HepG2 (cell line): Measurements from ENCODE around the gene MXI1. TPM values are rescaled to one million over a fixed set of nuclear protein-coding genes. Genes with fewer than 3 reads are reported as not detected.

Experiments
- ATAC-seq: fragments of 200-7000 bp; cut with Tn5 transposase; 3 replicates; pipeline ENCODE4 v1.9.1; 2020; ENCODE audit warnings: mild to moderate bottlenecking, moderate library complexity
- BruUV-seq: library from RNA; stranded (reverse); fragments of 400-500 nt; replicated peaks from 2 replicates; lab custom pipeline; 2021; lab: Mats Ljungman, UMichigan
- CTCF ChIA-PET: fragments of 300-600 bp; formaldehyde crosslinking; extraction: SDS; loops from one replicate; lab custom pipeline; 2021; ENCODE audit warnings: low total read pairs, inconsistent platforms, low intra/inter-chr PET ratio; lab: Yijun Ruan, JAX
- POLR2A ChIA-PET: fragments of 350-600 bp; sonication (Branson Sonifier 250); formaldehyde crosslinking; loops from one replicate; lab custom pipeline; 2020; ENCODE audit warnings: antibody characterized with exemption, inconsistent platforms; lab: Yijun Ruan, JAX
- DNase-seq: peaks from one replicate; pipeline ENCODE4 v3.0.0-alpha.2; 2015; ENCODE audit warnings: low spot score
- FAIRE-seq: peaks from 3 replicates; lab custom pipeline; 2011; peaks lifted over from hg19 to GRCh38; lab: Jason Lieb, UNC
- H2AFZ ChIP-seq: one replicate; pipeline ENCODE4 v1.6.1; 2011; ENCODE audit warnings: low read length, inconsistent platforms
- H3K27ac ChIP-seq: fragments of 300-600 bp; 3 replicates; pipeline ENCODE4 v1.8.0; 2011; ENCODE audit warnings: mixed run types, mild to moderate bottlenecking, mixed read lengths, low read length, inconsistent platforms; ENCODE audit not compliant: insufficient read depth; ENCODE audit errors: extremely low read length
- H3K27me3 ChIP-seq, 2 experiments: fragments of 200-600 bp in 1 of 2; 2 replicates in 1 of 2; 3 replicates in 1 of 2; pipeline versions ENCODE4 v1.6.0 to v1.8.0; 2011; ENCODE audit warnings: low read length in 2 of 2, mild to moderate bottlenecking in 2 of 2, moderate library complexity in 2 of 2, inconsistent platforms in 1 of 2; ENCODE audit not compliant: insufficient read depth in 2 of 2, control insufficient read depth in 1 of 2
- H3K36me3 ChIP-seq, 2 experiments: fragments of 200-600 bp in 1 of 2; replicated peaks in 1 of 2; 2 replicates in 1 of 2; 3 replicates in 1 of 2; pipeline versions ENCODE4 v1.5.1 to v1.8.0; 2011; ENCODE audit warnings: low read length in 2 of 2, inconsistent platforms in 1 of 2; ENCODE audit not compliant: insufficient read depth in 2 of 2, control insufficient read depth in 1 of 2
- H3K4me1 ChIP-seq: 2 replicates; pipeline ENCODE4 v1.5.1; 2012; ENCODE audit warnings: low read length, inconsistent platforms; ENCODE audit not compliant: insufficient read depth
- H3K4me2 ChIP-seq: 2 replicates; pipeline ENCODE4 v1.6.0; 2011; ENCODE audit warnings: low read depth, low read length, inconsistent platforms
- H3K4me3 ChIP-seq, 3 experiments: fragments of 200-600 bp in 1 of 3; sonication (generic), shearing (Covaris generic) in 1 of 3; replicated peaks in 1 of 3; 2 replicates each; pipeline ENCODE4 v1.5.1; 2011 to 2016; ENCODE audit warnings: low read length in 3 of 3, inconsistent platforms in 2 of 3, low read depth in 2 of 3, mild to moderate bottlenecking in 2 of 3, control low read depth in 1 of 3, mixed read lengths in 1 of 3; ENCODE audit not compliant: insufficient read depth in 1 of 3
- H3K79me2 ChIP-seq: one replicate; pipeline ENCODE4 v1.6.1; 2011; ENCODE audit warnings: low read length, inconsistent platforms; ENCODE audit not compliant: insufficient read depth
- H3K9ac ChIP-seq: 2 replicates; pipeline ENCODE4 v1.6.0; 2011; ENCODE audit warnings: mild to moderate bottlenecking, low read depth, low read length, inconsistent platforms; ENCODE audit not compliant: insufficient read depth
- H3K9me3 ChIP-seq: 2 replicates; pipeline ENCODE4 v1.5.1; 2012; ENCODE audit warnings: mild to moderate bottlenecking, low read length
- H4K20me1 ChIP-seq: 2 replicates; pipeline ENCODE4 v1.6.0; 2011; ENCODE audit warnings: inconsistent platforms, mild to moderate bottlenecking, low read length, moderate library complexity; ENCODE audit not compliant: insufficient read depth
- FOXO1 ChIP-seq: sonication (generic); formaldehyde crosslinking; IDR thresholded peaks from 2 replicates; pipeline ENCODE4 v1.4.0; 2020; ENCODE audit warnings: missing genetic modification reagents
- NFAT5 ChIP-seq: sonication (generic); formaldehyde crosslinking; IDR thresholded peaks from 2 replicates; pipeline ENCODE4 v1.4.0; 2020; ENCODE audit warnings: missing genetic modification reagents
- SATB2 ChIP-seq: sonication (generic); formaldehyde crosslinking; IDR thresholded peaks from 2 replicates; pipeline ENCODE4 v1.5.0; 2020; ENCODE audit warnings: missing genetic modification reagents
- SRF ChIP-seq: IDR thresholded peaks from 2 replicates; pipeline ENCODE4 v1.6.1; 2011; ENCODE audit warnings: mild to moderate bottlenecking, low read depth, low read length, moderate library complexity
- THRA ChIP-seq: sonication (generic); formaldehyde crosslinking; IDR thresholded peaks from 2 replicates; pipeline ENCODE4 v1.4.0; 2020; ENCODE audit warnings: missing genetic modification reagents, borderline replicate concordance
- WGBS: methylation state at CpG from one replicate; pipeline ENCODE4 v1.1.6; 2017; ENCODE audit warnings: low lambda C conversion rate; 5-methylcytosine and 5-hydroxymethylcytosine counted together
- in situ Hi-C: cut with HindIII; loops from 2 replicates; pipeline ENCODE4 v1.10.0; 2017; ENCODE audit warnings: low pct_unique_long_range_greater_than_20kb; ENCODE audit not compliant: extremely low pct_ligation_motif_present
- intact Hi-C: fragments of 100-400 bp; cut with micrococcal nuclease; formaldehyde crosslinking; loops from one replicate; pipeline ENCODE4 v1.10.0; 2022; ENCODE audit not compliant: unreplicated experiment
- polyA plus RNA-seq, 8 experiments: library from polyadenylated mRNA; depleted of rRNA in 3 of 8; stranded (reverse) in 7 of 8; unstranded in 1 of 8; fragments of >200 nt; fragmentation: Illumina TruSeq in 4 of 8; extraction: Trizol in 4 of 8; gene quantifications; 2 replicates each; pipeline versions ENCODE4 v1.2.1 to v1.2.3, GENCODE V29; 2011 to 2016; ENCODE audit warnings: low read depth in 4 of 8, missing spikeins in 1 of 8, mixed read lengths in 1 of 8; ENCODE audit not compliant: insufficient read depth in 1 of 8
- total RNA-seq, 5 experiments: library from RNA; depleted of rRNA; stranded (reverse); fragments of >200 nt; fragmentation: Illumina TruSeq; extraction: Trizol; gene quantifications; 2 replicates each; pipeline ENCODE4 v1.2.3, GENCODE V29; 2016; ENCODE audit warnings: low read depth in 1 of 5
- TF ChIP-seq, protein P1 (sequence below): sonication (generic); formaldehyde crosslinking; IDR thresholded peaks from 2 replicates; pipeline ENCODE4 v1.4.0; 2020; ENCODE audit warnings: missing genetic modification reagents
- TF ChIP-seq, protein P2 (sequence below): sonication (generic); formaldehyde crosslinking; conservative IDR thresholded peaks from 2 replicates; pipeline ENCODE4 v1.4.0; 2020; ENCODE audit warnings: mild to moderate bottlenecking, missing genetic modification reagents, moderate library complexity
- TF ChIP-seq, protein P3 (sequence below): sonication (generic); formaldehyde crosslinking; IDR thresholded peaks from 2 replicates; pipeline ENCODE4 v1.4.0; 2020; ENCODE audit warnings: missing genetic modification reagents; ENCODE audit errors: not compliant biosample characterization

The MXI1 gene
- total and polyA plus RNA-seq, 2 of the 13 experiments (the other 11 are each of a cell fraction or from before 2014, with no cell fraction given) = 6.6 to 22.0 TPM

DNA sequence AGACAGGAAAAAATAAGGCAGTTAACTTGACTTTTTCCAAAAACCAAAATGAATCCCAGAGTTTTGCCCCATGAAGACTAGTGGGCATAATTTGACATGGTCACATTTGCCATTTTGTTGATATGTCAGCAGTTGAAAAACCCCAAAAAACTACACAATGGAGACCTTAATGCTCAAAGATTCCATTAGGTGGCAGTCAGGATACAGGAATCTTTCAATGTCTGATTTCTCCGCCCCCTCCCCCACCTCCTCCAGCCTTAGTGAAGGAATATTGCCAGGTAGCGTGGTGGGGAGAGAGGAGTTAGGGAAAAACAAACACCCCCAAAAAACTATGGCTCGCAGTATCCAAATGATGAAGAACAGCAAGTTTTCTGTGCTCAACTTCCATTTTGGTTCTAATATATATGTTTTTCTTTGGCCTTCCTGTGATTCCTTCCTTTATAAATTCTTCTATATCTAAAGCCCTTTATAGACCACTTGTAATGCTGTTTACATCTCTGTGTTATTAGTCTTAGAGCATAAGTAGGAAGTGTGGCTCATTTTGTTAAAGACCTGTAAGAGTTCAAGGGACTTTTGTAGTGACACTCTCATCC lies 104.0 kb downstream of the MXI1 start (continued):
- TF ChIP-seq THRA (CRISPR knock-in tag) = no peak
- TF ChIP-seq, all 625 proteins: peak for 5

GRCh38 chr10:110312206-110312605 lies 104.8 kb downstream of the MXI1 start:
- H3K4me2 ChIP-seq = no peak overlapping the region
- no peaks in the 10 kb centered on the region for H3K36me3 ChIP-seq
- intact Hi-C loops (no loop called here), in situ Hi-C loops (loop anchor here (5.0 kb wide), 1 partner anchor 220 kb away; no protein-coding TSS in a partner anchor)
- no peaks in the 10 kb centered on the region for H3K79me2 ChIP-seq
- H3K27me3 ChIP-seq = peaks cover 0 to 3% of the 10 kb centered on the region in 2 experiments; a peak in 1 of 5 replicates
- H3K9me3 ChIP-seq = no peaks in the 10 kb centered on the region
- no peak for ATAC-seq
- CTCF ChIA-PET = interaction anchor here (1.6 to 2.4 kb wide), 3 partner anchors 224 to 288 kb away, joined by 7 to 19 read pairs (median 16); no protein-coding TSS in a partner anchor
- H3K27ac ChIP-seq = no peak overlapping the region
- H3K4me3 ChIP-seq = no peak overlapping the region
- 0% methylated on average over 2 of the region's 2 CpGs for WGBS
- no peak for FAIRE-seq
- BruUV-seq = no TSS peak
- H3K4me1 ChIP-seq = no peaks in the 10 kb centered on the region
- DNase-seq = no peak
- no peaks in the 10 kb centered on the region for H4K20me1 ChIP-seq
- POLR2A ChIA-PET = no interaction called here
- no peak overlapping the region for H3K9ac ChIP-seq
- no peak overlapping the region for H2AFZ ChIP-seq
- TF ChIP-seq FOXO1 (CRISPR knock-in tag) (no peak), NFAT5 (CRISPR knock-in tag) (no peak), SRF (no peak), SATB2 (CRISPR knock-in tag) (no peak)
- TF ChIP-seq, protein P1, sequence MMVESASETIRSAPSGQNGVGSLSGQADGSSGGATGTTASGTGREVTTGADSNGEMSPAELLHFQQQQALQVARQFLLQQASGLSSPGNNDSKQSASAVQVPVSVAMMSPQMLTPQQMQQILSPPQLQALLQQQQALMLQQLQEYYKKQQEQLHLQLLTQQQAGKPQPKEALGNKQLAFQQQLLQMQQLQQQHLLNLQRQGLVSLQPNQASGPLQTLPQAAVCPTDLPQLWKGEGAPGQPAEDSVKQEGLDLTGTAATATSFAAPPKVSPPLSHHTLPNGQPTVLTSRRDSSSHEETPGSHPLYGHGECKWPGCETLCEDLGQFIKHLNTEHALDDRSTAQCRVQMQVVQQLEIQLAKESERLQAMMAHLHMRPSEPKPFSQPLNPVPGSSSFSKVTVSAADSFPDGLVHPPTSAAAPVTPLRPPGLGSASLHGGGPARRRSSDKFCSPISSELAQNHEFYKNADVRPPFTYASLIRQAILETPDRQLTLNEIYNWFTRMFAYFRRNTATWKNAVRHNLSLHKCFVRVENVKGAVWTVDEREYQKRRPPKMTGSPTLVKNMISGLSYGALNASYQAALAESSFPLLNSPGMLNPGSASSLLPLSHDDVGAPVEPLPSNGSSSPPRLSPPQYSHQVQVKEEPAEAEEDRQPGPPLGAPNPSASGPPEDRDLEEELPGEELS (CRISPR knock-in tag) = no peak
- TF ChIP-seq, protein P2, sequence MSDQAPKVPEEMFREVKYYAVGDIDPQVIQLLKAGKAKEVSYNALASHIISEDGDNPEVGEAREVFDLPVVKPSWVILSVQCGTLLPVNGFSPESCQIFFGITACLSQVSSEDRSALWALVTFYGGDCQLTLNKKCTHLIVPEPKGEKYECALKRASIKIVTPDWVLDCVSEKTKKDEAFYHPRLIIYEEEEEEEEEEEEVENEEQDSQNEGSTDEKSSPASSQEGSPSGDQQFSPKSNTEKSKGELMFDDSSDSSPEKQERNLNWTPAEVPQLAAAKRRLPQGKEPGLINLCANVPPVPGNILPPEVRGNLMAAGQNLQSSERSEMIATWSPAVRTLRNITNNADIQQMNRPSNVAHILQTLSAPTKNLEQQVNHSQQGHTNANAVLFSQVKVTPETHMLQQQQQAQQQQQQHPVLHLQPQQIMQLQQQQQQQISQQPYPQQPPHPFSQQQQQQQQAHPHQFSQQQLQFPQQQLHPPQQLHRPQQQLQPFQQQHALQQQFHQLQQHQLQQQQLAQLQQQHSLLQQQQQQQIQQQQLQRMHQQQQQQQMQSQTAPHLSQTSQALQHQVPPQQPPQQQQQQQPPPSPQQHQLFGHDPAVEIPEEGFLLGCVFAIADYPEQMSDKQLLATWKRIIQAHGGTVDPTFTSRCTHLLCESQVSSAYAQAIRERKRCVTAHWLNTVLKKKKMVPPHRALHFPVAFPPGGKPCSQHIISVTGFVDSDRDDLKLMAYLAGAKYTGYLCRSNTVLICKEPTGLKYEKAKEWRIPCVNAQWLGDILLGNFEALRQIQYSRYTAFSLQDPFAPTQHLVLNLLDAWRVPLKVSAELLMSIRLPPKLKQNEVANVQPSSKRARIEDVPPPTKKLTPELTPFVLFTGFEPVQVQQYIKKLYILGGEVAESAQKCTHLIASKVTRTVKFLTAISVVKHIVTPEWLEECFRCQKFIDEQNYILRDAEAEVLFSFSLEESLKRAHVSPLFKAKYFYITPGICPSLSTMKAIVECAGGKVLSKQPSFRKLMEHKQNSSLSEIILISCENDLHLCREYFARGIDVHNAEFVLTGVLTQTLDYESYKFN = no peak
- TF ChIP-seq, protein P3, sequence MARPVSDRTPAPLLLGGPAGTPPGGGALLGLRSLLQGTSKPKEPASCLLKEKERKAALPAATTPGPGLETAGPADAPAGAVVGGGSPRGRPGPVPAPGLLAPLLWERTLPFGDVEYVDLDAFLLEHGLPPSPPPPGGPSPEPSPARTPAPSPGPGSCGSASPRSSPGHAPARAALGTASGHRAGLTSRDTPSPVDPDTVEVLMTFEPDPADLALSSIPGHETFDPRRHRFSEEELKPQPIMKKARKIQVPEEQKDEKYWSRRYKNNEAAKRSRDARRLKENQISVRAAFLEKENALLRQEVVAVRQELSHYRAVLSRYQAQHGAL = no peak
